Prostate gland (tissue), 2 donors: Measurements from ENCODE around the gene NELFB.

Source experiments
- POLR2A ChIP-seq: fragments of 450-650 bp; IDR thresholded peaks from one replicate; pipeline ENCODE4 v1.6.1; 2016; ENCODE audit warnings: antibody characterized with exemption, mild to moderate bottlenecking
- POLR2AphosphoS5 ChIP-seq: sonication (generic); formaldehyde crosslinking; IDR thresholded peaks from one replicate; pipeline ENCODE4 v1.6.1; 2017; ENCODE audit warnings: antibody characterized with exemption
- TF ChIP-seq, protein P1 (sequence below), 4 experiments: fragments of 200-600 bp in 2 of 4; fragments of 450-650 bp in 2 of 4; sonication (generic) in 2 of 4; IDR thresholded peaks; 1 replicate in 3 of 4; 2 replicates in 1 of 4; pipeline ENCODE4 v1.5.1; 2016 to 2019; ENCODE audit warnings: antibody characterized with exemption in 4 of 4, mild to moderate bottlenecking in 2 of 4, moderate library complexity in 2 of 4

DNA sequence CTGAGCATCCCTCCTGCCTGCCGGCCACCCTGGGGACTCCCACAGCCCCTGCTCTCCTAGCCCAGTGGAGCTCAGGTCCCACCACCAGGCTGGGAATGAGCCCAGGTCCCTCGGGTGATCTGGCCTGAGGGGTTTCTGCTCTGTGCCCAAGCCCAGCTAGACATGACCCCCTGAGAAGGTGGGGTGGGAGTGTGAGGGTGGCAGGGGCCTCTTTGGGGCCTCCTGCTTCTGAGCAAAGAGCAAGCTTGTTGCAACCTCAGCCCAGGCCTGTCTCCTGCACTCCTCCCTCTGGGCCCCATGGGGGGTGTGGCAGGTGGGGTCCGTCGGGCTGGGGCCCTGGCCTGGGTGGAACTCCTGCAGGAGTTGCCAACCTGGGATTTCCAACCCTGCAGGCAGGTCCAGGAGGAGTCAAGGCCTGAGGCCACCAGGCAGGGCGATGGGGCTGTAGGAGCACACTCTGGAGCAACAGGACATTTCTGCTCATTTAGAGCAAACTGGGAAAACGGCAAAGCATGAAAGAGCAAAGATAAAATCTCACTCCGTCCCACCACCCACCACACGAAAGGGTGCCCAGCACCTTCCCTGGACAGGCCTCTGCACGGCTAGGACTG lies 58.3 kb downstream of the NELFB start:
- TF ChIP-seq, protein P1, sequence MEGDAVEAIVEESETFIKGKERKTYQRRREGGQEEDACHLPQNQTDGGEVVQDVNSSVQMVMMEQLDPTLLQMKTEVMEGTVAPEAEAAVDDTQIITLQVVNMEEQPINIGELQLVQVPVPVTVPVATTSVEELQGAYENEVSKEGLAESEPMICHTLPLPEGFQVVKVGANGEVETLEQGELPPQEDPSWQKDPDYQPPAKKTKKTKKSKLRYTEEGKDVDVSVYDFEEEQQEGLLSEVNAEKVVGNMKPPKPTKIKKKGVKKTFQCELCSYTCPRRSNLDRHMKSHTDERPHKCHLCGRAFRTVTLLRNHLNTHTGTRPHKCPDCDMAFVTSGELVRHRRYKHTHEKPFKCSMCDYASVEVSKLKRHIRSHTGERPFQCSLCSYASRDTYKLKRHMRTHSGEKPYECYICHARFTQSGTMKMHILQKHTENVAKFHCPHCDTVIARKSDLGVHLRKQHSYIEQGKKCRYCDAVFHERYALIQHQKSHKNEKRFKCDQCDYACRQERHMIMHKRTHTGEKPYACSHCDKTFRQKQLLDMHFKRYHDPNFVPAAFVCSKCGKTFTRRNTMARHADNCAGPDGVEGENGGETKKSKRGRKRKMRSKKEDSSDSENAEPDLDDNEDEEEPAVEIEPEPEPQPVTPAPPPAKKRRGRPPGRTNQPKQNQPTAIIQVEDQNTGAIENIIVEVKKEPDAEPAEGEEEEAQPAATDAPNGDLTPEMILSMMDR (IDR thresholded peaks at IDR 0.05), result no peak
- TF ChIP-seq POLR2A (no peak), POLR2AphosphoS5 (no peak)
